Activated CD4-positive, alpha-beta T cell treated with anti-CD3 and anti-CD28 coated beads, Interleukin-10, Interleukin-2, amounts not matched to agents 100 ng/mL and 50 ng/mL, durations not matched to agents 16 hours and 8 hours (primary cell): Measurements from ENCODE around the gene DQX1.
"Not testable (repeated sequence)": the region's sequence is repeated elsewhere in the genome, so short reads cannot be mapped to it uniquely, and the experiment has no call there.

Experiments
- DNase-seq: peaks from one replicate; pipeline ENCODE4 v3.0.0-alpha.2; 2020

DQX1 gene, protein sequence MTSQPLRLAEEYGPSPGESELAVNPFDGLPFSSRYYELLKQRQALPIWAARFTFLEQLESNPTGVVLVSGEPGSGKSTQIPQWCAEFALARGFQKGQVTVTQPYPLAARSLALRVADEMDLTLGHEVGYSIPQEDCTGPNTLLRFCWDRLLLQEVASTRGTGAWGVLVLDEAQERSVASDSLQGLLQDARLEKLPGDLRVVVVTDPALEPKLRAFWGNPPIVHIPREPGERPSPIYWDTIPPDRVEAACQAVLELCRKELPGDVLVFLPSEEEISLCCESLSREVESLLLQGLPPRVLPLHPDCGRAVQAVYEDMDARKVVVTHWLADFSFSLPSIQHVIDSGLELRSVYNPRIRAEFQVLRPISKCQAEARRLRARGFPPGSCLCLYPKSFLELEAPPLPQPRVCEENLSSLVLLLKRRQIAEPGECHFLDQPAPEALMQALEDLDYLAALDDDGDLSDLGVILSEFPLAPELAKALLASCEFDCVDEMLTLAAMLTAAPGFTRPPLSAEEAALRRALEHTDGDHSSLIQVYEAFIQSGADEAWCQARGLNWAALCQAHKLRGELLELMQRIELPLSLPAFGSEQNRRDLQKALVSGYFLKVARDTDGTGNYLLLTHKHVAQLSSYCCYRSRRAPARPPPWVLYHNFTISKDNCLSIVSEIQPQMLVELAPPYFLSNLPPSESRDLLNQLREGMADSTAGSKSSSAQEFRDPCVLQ

GRCh38 chr2:74525717-74526648, at the start of gene DQX1:
TSS of gene DQX1 (minus strand) at chr2:74526231. CDS start at chr2:74525729, 502 bp downstream.
- DNase-seq: peak; percentile 65

DNA sequence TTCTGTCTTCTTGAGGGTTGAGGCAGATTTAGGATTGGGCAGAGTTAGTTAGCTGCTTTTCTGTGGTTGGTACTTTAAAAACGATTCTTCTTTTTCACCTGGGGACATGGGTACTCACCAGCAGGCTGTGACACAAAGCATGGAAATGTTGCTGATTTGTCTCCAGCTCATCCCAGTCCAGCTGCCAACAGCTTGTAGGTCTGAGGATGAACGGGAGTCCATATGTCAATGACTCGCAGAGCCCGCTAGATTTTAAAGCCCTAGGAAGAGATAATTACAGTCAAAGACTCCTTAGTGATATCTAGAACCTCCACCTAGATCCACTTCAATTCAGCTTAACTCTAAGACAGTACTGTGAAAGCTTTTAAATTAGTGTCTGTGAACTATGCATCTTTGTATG, 49.3 kb upstream of the DQX1 start:
- no peak for DNase-seq

DNA sequence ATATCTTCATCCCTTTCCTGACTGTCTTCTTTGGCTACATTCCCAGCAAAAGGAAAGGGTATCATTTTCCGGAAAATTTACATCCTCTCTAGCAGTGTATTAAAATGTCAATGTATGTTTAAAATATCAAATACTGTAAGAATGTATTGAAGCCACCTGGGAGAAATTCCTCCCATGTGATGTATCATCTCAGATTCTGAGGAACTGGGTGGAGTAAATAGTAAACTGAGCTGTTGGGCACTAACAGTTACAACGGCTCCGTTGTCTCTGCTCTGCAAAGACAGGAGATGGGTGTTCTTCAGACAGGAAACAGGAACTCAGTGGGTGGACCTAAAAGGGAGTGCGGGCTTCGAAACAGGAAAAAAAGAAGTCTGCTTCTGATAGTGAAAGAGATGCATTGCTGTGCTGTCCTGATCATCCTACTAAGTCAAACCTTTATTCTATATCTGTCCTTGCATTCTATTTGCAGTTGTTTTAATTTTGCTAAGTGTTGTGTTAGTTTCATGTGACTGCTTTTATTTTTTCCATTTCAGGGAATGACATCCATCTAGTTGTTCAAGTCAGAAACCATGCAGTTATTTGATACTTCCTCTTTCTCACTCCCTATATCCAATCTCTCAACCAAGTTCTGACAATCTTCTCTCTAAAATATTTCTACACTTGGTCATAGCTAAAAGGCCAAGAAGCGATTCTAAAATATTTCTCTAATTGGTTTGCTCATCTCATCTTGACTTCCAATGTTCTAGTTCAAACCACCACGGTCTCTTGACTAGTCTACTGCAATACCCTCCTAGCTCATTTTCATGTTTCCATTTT, 47.9 kb upstream of the DQX1 start:
- DNase-seq: peak; percentile 79

DNA sequence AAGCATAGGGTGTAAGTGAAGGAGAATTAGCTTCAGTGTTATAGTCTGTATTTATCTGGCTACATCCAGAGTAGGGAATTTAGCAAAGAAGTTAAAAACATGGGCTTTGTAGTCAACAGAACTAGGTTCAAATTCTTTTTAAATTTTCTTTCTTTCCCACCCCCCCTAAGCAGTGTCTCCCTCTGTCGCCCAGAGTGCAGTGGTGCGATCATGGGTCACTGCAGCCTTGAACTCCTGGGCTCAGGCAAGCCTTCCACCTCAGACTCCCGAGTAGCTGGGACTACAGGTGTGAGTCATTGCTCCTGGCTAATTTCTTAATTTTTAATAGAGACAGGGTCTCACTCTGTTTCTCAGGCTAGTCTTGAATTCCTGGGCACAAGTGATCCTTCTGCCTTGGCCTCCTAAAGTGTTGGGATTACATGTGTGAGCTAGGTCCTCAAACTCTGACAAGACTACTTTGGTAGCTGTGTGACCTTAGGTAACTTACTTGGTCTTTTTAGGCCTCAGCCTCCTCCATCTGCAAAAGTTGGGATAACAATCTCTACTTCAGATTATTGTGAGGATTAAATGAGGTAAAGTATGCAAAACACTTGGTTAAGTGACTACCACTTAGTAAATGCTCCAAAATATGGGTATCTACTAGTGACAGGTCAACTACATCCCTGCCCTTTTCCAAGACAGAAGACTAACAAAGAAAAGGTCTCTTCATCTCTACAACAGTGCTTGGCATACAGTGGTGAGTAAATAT, 46.3 kb upstream of the DQX1 start:
- no peak for DNase-seq

DNA sequence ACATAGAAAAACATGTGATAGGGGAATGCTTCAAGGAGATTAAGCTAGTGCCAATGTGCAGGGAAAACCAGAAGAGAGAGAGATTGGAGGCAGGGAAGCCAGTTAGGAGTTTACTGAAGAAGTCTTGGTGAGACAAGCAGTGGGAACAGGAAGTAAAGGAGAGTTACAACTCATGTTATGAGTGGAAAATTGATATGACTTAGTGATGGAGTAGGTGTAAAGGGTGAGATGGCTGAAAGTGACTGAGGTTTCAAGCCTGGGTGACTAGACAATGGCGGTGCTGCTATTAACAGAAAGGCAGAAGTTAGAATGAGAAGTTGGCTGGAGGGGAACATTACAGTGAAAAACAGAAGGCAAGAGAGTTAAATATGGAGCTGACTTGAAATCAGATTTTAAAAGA, 45.0 kb upstream of the DQX1 start:
- peak; percentile 65 for DNase-seq

DNA sequence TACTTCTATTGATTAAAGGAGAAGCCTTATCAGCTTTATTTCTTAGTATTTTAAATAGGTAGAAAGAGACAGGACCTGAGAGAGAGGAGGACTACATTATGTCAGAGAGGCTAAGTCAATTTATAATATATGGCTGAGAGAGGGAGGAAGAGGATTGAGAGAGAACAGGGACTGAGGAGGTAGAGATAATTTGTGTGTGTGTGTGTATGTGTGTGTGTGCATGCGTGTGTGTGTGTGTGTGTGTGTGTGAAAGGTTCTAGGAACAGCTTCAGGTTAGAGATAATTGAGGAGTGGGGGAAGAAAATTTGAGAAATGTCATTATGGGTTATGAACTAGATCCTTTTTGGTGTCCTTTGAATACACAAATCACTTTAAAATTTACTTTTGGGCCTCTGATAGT, 43.7 kb upstream of the DQX1 start:
- no peak for DNase-seq

GRCh38 chr2:74567881-74568280, 41.9 kb upstream of the DQX1 start:
- DNase-seq: no peak

- peak; percentile 50 for DNase-seq
Observed at GRCh38 chr2:74566754-74567085, 40.7 kb upstream of the DQX1 start.

DNA sequence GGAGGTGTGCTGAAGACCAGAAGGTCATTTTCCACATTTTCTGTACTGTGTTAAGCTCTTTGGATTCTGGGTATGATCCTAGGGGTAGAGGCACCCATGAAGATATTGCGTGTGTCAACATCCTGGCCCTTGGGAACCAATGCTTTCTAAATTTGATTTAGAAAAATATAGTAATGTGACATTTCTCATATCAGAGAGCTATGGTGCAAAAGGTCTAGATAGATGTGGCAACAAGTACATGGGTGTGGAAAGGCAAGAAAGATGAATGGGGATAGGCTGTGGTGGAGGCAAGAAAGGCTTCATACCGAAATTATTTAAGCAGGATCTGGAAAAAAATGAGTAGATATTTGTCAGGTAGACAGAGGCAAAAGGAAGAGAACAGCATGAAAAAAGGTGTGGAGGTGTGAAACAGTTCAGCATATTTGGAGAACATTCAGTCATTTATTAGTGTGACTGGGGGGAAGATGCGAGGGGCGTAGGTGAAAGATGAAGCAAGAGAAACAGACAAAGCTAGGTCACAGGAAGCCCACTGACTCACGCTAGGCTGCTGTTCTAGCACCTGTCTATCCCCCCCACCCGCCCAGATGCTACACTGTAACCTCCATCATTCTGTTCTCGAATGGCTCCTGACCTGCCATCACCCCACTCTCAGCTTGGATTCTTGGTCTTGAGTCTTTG, 40.2 kb upstream of the DQX1 start:
- no peak for DNase-seq

GRCh38 chr2:74564222-74564621, 38.2 kb upstream of the DQX1 start:
- DNase-seq: no peak

GRCh38 chr2:74562126-74562775, 36.2 kb upstream of the DQX1 start:
- no peak for DNase-seq

GRCh38 chr2:74561022-74561421, 35.0 kb upstream of the DQX1 start:
- not testable (repeated sequence) for DNase-seq

DNA sequence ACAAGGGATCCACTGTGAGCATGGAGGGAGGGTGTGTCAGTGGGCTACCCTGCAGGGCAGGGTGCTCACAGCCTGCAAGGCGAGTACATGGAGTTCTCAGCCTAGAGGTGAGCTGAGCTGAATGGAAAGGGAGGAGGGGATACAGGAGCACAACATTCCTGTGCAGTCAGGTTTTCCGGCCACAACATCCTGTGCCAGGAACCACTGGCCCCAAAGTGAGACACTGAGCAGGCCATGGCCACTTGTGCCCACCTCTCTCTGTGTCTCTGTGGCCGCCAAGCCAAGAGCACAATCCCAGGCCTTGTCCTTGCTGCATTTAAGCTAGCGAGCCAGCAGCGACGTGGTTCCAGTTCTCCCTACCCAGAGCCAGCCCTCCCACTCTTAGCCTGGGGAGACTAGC, 34.6 kb upstream of the DQX1 start:
- DNase-seq: no peak

DNA sequence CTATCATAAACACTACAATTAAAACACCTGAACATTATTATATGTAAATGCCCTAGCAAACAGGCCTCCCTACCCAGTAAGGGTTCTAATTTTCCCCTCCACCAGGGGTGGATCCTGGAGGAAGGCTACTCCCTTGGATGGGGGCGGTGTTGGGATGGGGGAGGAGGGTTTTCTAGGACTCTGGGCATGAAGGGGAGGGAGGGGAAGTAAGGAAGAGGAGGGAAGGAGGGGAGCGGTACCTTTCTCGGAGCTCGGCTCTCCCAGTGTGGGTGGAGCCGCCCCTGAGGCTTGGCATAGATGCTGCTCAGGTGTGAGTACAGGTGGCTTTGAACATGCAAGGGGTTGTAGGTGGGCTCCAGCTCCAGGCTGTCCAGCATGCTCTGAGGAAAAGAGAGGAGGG, 33.9 kb upstream of the DQX1 start:
- DNase-seq: no peak

DNA sequence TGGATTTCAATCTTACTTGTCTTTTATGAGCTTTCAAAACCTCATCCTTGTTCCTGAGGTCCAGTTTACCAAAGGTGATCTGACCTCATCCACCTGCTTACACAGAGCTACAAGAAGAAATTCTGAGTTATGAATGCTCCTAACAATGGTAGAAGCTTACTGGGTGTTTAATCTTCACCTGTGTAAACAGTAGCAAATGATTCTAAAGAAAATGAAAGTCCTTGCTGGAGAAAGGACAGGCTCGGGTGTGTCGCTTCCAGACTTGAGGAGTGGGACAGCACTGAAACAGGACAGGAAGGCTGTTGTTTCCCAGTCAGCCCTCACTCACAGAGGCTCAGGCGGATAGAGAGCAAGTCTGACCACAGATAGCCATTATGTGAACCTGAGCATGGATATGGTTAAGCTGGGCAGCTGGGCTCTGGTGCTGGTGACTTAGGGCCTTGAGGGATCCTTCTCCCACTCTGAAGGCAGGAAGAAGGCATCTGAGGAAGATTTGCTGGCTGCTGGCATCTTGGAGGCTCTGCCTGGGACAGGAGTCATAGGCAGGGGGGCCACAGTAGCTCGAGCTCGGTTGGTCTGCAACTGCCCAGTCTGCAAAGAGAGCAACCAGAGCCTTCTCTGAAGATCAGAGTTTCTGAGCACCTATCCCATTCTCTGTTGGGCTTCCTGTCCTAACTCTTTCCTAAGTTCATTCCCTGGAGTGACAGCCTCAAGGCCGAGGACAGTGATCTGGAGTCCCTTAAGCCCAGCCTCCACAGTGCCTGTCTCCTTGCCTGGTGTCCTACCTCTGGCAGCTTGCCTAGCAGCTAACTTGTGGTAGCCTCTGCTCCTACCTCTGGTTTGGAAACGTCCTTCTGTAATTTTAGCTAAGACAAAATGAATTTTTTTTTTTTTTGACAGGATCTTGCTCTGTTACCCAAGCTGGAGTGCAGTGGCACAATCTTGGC, 32.5 kb upstream of the DQX1 start:
- no peak for DNase-seq

- no peak for DNase-seq
Observed at GRCh38 chr2:74556831-74557370, 30.9 kb upstream of the DQX1 start.

DNA sequence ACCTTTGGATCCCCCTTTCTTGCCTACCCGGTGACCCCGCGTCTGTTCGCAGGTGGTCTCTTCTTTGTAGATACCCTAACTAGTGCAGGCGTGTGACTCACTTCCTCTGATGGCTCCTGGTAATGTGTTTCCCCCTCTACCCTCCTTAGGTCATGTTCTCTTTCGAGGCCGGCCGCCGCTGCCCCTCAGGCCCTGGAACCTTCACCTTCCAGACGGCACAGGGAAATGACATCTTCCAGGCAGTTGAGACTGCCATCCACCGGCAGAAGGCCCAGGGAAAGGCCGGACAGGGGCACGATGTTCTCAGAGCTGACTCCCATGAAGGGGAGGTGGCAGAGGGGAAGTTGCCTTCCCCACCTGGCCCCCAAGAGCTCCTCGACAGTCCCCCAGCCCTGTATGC, 30.1 kb upstream of the DQX1 start:
- no peak for DNase-seq

DNA sequence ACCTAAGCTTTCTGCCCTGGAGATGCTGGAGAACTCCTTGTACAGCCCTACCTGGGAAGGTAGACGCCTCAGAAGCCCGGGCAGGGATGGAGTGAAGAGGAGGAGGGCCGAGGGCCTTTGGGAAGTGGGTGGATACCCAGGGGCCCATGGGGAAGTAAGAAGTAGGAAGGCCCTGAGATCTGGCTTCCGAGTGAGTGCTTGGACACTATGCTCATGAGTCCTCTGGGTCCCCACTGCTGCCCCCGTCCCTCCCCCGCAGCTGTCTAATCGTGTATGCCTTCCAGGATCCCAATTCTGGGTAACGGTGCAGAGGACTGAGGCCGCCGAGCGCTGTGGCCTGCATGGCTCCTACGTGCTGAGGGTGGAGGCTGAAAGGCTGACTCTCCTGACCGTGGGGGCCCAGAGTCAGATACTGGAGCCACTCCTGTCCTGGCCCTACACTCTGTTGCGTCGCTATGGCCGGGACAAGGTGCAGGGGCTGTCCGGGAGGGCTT, 29.6 kb upstream of the DQX1 start:
- DNase-seq: no peak
